ENCODE data around the gene PWP1. TPM values are rescaled to one million over a fixed set of nuclear protein-coding genes. Genes with fewer than 3 reads are reported as not detected.

PWP1 gene
- total and polyA plus RNA-seq, 2 of the 4 experiments (the other 2 are of a cell fraction): 143 to 179 TPM

- no peak for TF ChIP-seq SMC3 (IDR thresholded peaks at IDR 0.05; ENCODE audit: low read depth, low read length)
- no peak for TF ChIP-seq MAFK (IDR thresholded peaks at IDR 0.05; ENCODE audit: low read depth, low read length)
- TF ChIP-seq, protein P1, sequence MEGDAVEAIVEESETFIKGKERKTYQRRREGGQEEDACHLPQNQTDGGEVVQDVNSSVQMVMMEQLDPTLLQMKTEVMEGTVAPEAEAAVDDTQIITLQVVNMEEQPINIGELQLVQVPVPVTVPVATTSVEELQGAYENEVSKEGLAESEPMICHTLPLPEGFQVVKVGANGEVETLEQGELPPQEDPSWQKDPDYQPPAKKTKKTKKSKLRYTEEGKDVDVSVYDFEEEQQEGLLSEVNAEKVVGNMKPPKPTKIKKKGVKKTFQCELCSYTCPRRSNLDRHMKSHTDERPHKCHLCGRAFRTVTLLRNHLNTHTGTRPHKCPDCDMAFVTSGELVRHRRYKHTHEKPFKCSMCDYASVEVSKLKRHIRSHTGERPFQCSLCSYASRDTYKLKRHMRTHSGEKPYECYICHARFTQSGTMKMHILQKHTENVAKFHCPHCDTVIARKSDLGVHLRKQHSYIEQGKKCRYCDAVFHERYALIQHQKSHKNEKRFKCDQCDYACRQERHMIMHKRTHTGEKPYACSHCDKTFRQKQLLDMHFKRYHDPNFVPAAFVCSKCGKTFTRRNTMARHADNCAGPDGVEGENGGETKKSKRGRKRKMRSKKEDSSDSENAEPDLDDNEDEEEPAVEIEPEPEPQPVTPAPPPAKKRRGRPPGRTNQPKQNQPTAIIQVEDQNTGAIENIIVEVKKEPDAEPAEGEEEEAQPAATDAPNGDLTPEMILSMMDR (conservative IDR thresholded peaks at IDR 0.05; ENCODE audit: low read depth, low read length): no peak
- no peak for TF ChIP-seq POLR2A (IDR thresholded peaks at IDR 0.05; ENCODE audit: low read depth, low read length)
These were observed 44.4 kb upstream of the PWP1 start (continued) for GRCh38 chr12:107641154-107641553.

DNA sequence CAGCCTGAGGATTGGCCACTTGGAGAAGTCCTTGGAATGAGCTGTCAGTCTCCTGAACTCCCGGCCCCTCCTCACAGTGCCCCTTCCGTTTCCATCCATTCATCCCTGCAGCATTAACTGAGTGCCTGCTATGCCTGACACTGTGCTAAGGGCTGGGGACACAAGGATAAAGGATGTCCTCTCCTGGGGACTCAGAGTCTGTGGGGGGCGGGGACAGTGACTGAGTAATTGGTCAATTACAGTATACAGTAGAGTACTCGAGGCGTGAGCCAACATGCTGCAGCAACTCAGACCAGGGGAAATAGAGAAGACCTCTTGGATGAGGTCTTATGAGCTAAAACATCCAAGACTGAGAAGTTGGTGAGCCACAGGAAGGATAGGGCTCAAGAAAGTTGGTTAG lies 43.4 kb upstream of the PWP1 start:
- ChIA-PET CTCF (no interaction called here), POLR2A (ENCODE audit: unreplicated experiment) (no interaction called here)
- DNase-seq (no peak), ATAC-seq (ENCODE audit: low read depth) (no peak)
- Histone ChIP-seq H2BK15ac (ENCODE audit: low read depth, low read length) (no peak overlapping the region), H3K4ac (ENCODE audit: low read depth, low read length) (no peak overlapping the region), H3K79me1 (ENCODE audit: low read depth in 1 of 2, low read length in 2 of 2) (no peaks in the 10 kb centered on the region), H2BK5ac (ENCODE audit: low read depth, low read length, poor library complexity, severe bottlenecking) (no peak overlapping the region), H3K4me3 (ENCODE audit: insufficient read depth, low read depth, low read length) (no peak overlapping the region), H2AFZ (replicated peaks; ENCODE audit: low read length, poor library complexity) (no peak overlapping the region), H3K9ac (ENCODE audit: low read depth, low read length) (no peak overlapping the region), H3K9me1 (ENCODE audit: insufficient read depth, low read length) (no peaks in the 10 kb centered on the region), H4K91ac (ENCODE audit: insufficient read depth, low read depth, low read length) (no peak overlapping the region), H3K4me2 (ENCODE audit: low read depth, low read length) (no peak overlapping the region), H3K14ac (replicated peaks; ENCODE audit: low read depth, low read length) (no peak overlapping the region), H2AK5ac (ENCODE audit: low read depth, low read length) (no peak overlapping the region), H3K18ac (ENCODE audit: low read depth, low read length) (no peak overlapping the region), H4K5ac (ENCODE audit: low read depth, low read length) (no peak overlapping the region), H2BK20ac (ENCODE audit: low read depth, low read length) (no peak overlapping the region), H3K9me3 (ENCODE audit: control insufficient read depth, insufficient read depth, low read length) (no peaks in the 10 kb centered on the region), H3K4me1 (ENCODE audit: control insufficient read depth, insufficient read depth, low read length) (no peaks in the 10 kb centered on the region), H4K20me1 (ENCODE audit: insufficient read depth, low read length) (no peaks in the 10 kb centered on the region), H2AK9ac (replicated peaks; ENCODE audit: low read depth, low read length, poor library complexity) (no peak overlapping the region), H4K8ac (ENCODE audit: low read depth in 2 of 2, low read length in 2 of 2) (no peak overlapping the region), H2BK120ac (ENCODE audit: low read depth, low read length) (no peak overlapping the region), H3K23ac (ENCODE audit: low read depth, low read length) (no peak overlapping the region), H3K27me3 (ENCODE audit: control insufficient read depth, insufficient read depth, low read length) (no peaks in the 10 kb centered on the region), H3K27ac (ENCODE audit: insufficient read depth, low read length) (no peak overlapping the region), H3K56ac (ENCODE audit: extremely low read depth, insufficient read depth, low read length) (no peak overlapping the region), H3K36me3 (ENCODE audit: control insufficient read depth, insufficient read depth, low read length) (no peaks in the 10 kb centered on the region)
- intact Hi-C loops (cut with micrococcal nuclease): no loop called here
- dilution Hi-C loops (cut with HindIII; ENCODE audit: low sequenced_read_pairs, unreplicated experiment): no loop called here
- BruUV-seq (replicated peaks): no TSS peak
- in situ Hi-C loops (cut with MboI; ENCODE audit: low sequenced_read_pairs): no loop called here
- WGBS, 2 experiments (ENCODE audit: extremely low coverage in 2 of 2, insufficient read length in 1 of 2): 100% methylated on average over 1 of the region's 5 CpGs; no CpG with 5 or more reads in 1 of the 2 experiments
- TF ChIP-seq, protein P2, sequence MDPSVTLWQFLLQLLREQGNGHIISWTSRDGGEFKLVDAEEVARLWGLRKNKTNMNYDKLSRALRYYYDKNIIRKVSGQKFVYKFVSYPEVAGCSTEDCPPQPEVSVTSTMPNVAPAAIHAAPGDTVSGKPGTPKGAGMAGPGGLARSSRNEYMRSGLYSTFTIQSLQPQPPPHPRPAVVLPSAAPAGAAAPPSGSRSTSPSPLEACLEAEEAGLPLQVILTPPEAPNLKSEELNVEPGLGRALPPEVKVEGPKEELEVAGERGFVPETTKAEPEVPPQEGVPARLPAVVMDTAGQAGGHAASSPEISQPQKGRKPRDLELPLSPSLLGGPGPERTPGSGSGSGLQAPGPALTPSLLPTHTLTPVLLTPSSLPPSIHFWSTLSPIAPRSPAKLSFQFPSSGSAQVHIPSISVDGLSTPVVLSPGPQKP (IDR thresholded peaks at IDR 0.05; ENCODE audit: borderline replicate concordance, low read depth, low read length): no peak
- TF ChIP-seq RFX5 (IDR thresholded peaks at IDR 0.05; ENCODE audit: low read depth, low read length) (no peak), MAZ (IDR thresholded peaks at IDR 0.05; ENCODE audit: borderline replicate concordance, low read depth, low read length) (no peak), CEBPB (IDR thresholded peaks at IDR 0.05; ENCODE audit: low read depth, low read length) (no peak), MXI1 (IDR thresholded peaks at IDR 0.05; ENCODE audit: borderline replicate concordance, low read depth, low read length) (no peak), RAD21 (IDR thresholded peaks at IDR 0.05; ENCODE audit: low read length) (no peak), USF2 (IDR thresholded peaks at IDR 0.05; ENCODE audit: low read depth, low read length) (no peak), RCOR1 (IDR thresholded peaks at IDR 0.05; ENCODE audit: insufficient replicate concordance, low read length) (no peak), MAFK (IDR thresholded peaks at IDR 0.05; ENCODE audit: low read depth, low read length) (no peak), POLR2A (IDR thresholded peaks at IDR 0.05; ENCODE audit: low read depth, low read length) (no peak), CHD1 (IDR thresholded peaks at IDR 0.05; ENCODE audit: low read depth, low read length) (no peak), FOS (IDR thresholded peaks at IDR 0.05; ENCODE audit: low read depth, low read length) (no peak)

Measured in IMR-90 (cell line).